NB4 (cell line): Measurements from ENCODE around the gene HOXC10.

ENCODE experiments used
- DNase-seq: peaks from one replicate; pipeline ENCODE4 v3.0.0; 2010; ENCODE audit warnings: low read depth
- H3K4me3 ChIP-seq: one replicate; pipeline ENCODE4 v1.5.1; 2011; ENCODE audit warnings: mild to moderate bottlenecking, low read depth, low read length, moderate library complexity
- CTCF ChIP-seq: IDR thresholded peaks from one replicate; pipeline ENCODE4 v1.5.1; 2012; ENCODE audit warnings: low read depth, low read length
- MYC ChIP-seq: IDR thresholded peaks from 2 replicates; pipeline ENCODE4 v1.6.1; 2011; ENCODE audit warnings: low read depth, low read length
- POLR2A ChIP-seq: IDR thresholded peaks from 2 replicates; pipeline ENCODE4 v1.6.1; 2011; ENCODE audit warnings: mild to moderate bottlenecking; ENCODE audit not compliant: insufficient read length; ENCODE audit errors: extremely low read depth
- TF ChIP-seq, protein P1 (sequence below): IDR thresholded peaks from 2 replicates; pipeline ENCODE4 v1.6.1; 2011; ENCODE audit warnings: low read depth, low read length

The HOXC10 gene

GRCh38 chr12:53996240-53997203 lies 11.6 kb downstream of the HOXC10 start:
- H3K4me3 ChIP-seq = peak overlapping the region; percentile 55
- no peak for TF ChIP-seq CTCF
- TF ChIP-seq MYC = no peak
- no peak for TF ChIP-seq POLR2A
- TF ChIP-seq, protein P1, sequence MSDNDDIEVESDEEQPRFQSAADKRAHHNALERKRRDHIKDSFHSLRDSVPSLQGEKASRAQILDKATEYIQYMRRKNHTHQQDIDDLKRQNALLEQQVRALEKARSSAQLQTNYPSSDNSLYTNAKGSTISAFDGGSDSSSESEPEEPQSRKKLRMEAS = no peak
- DNase-seq = no peak

GRCh38 chr12:53997204-53998109 lies 12.5 kb downstream of the HOXC10 start:
- no peak for DNase-seq

GRCh38 chr12:53998110-53998899 lies 13.4 kb downstream of the HOXC10 start:
- DNase-seq = no peak

More at GRCh38 chr12:53997204-53998109, 12.5 kb downstream of the HOXC10 start:
- no peak for TF ChIP-seq MYC
- no peak for TF ChIP-seq POLR2A
- no peak for TF ChIP-seq CTCF
- TF ChIP-seq, protein P1 = no peak
- no peak overlapping the region for H3K4me3 ChIP-seq

DNA sequence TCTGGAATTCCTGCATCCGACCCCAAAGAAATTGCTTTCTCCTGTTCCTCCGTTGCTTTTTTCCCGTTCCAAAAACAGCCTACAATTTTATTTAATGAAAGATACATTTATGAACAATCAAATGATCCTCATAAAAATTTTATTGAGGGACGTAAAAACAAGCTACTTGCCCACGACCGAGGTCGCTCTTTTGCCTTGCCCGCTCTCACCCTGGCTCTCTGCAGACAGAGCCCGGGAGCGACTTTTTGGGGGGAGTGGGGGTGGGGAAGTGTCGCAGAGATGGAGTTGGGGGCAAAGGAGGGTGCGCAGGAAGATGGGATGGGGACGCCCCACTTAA lies 13.9 kb downstream of the HOXC10 start:
- TF ChIP-seq POLR2A (no peak), MYC (no peak), CTCF (no peak)
- TF ChIP-seq, protein P1 = no peak

More at GRCh38 chr12:53998110-53998899, 13.4 kb downstream of the HOXC10 start:
- TF ChIP-seq, protein P1 = no peak
- H3K4me3 ChIP-seq = no peak overlapping the region

GRCh38 chr12:53999559-54000115 lies 14.7 kb downstream of the HOXC10 start:
- H3K4me3 ChIP-seq = peak overlapping the region; percentile 71
- TF ChIP-seq, protein P1 = no peak
- TF ChIP-seq POLR2A = no peak
- TF ChIP-seq MYC = no peak
- no peak for TF ChIP-seq CTCF
- DNase-seq = peak; percentile 81

More for the DNA sequence above, 13.9 kb downstream of the HOXC10 start:
- H3K4me3 ChIP-seq = no peak overlapping the region
- DNase-seq = no peak
